ENCODE data around the gene COL4A2.

The COL4A2 gene

DNA sequence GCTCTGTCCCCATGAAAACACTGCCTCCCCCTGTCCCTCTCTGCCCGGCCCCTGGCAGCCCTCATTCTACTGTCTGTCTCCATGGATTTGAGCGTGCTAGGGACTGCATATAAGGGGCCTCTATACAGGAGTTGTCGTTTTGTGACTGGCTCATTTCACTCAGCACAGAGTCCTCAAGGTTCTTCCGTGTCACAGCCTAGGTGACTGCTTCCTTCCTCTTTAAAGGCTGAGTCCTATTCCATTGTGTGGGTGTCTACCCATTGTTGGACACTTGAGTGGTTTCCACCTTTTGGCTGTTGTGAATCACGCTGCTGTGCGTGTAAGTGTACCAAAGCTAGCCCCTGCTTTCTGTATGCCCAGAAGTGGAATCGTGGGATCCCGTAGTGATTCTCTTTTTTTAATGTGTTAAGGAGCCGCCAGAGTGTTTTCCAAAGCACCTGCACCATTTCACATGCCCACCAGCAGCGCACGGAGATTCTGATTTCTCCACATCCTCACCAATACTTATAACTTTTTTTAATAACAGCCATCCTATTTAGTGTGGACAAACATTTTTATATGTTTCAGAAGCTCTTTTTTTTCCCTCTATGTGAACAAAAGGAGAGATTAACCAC lies 116.7 kb downstream of the COL4A2 start:
- no peak for DNase-seq

DNA sequence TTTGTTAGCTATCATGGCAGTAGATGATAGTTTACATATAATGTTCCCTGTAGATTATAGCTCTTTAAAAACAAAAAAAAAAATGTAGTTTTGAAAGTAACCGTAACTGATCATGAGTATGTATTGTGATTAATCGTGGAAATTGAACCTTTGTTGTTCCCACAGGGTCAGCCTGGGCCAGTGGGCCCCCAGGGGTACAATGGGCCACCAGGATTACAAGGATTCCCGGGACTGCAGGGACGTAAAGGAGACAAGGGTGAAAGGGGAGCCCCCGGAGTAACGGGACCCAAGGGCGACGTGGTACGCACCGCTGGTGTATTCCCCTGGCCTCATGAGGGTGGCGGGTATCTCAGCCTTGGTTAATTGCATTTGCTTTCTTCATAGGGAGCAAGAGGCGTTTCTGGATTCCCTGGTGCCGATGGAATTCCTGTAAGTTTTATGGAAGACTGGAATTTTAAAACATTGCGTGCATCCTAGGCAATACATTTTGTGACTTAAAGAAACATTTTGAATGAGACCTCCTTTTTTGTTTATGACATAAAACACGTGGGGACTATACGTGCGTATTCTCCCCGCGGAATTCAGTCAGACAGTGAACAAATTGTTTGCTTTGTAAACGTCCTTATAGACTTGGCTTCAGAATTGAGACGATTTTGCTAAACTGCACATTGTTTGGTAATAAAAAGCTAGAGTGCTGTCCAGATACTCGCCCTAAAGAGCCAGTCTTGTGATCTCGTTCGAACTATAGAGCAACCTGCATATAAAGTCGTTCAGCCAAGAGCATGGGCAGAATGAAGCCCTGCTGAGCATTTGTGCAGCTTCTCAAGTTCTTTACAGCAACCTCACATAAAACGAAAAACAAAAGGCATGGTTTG lies 117.7 kb downstream of the COL4A2 start:
- DNase-seq = no peak

DNA sequence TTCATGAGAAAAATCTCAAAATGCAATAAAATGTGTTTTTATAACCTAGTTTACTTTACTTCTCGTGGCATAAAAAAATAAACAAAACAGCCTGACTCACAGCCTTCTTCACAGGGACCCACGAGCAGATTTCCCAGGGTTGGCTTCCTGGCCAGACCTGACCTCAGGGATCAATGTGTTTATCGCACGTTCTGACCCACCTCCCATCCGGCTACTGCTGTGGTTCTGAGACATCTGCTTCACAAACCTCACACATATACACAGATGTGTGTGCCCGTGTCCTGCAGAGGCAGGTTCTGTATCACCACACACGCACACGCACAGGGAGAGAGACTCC lies 118.3 kb downstream of the COL4A2 start:
- DNase-seq = no peak

DNA sequence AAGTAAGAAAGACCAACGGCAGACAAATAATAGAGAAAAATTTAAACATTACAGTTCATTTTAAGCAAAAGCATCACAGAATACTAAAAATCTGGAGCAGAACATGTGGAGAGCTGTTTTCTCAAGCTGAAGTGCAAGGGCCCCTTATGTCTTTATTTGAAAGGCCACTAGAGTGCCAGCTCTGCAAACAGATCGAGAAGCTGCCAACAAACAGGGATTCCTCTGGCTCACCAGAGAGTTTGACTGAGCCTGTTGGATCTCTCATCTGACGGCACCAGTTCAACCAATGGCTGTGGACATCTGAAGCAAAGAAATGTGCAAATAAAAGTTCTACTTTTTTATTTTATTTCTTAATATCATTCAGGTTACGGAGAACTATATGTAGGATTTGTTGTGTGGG lies 119.7 kb downstream of the COL4A2 start:
- DNase-seq = no peak

DNA sequence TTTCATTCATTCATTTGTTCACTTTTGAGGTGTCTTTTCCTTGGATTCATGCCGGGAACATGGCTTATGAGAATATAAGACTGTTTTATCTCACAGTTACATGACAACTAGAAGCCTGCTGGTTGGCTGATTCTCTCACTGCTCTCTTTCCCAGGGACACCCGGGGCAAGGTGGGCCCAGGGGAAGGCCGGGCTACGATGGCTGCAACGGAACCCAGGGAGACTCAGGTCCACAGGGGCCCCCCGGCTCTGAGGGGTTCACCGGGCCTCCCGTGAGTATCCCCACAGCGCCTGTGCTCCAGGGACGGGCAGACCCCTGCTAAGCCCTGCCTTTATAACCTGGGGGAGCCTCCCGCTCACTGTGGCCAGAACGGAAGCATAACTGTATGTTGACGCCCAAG lies 121.2 kb downstream of the COL4A2 start:
- DNase-seq = no peak

DNA sequence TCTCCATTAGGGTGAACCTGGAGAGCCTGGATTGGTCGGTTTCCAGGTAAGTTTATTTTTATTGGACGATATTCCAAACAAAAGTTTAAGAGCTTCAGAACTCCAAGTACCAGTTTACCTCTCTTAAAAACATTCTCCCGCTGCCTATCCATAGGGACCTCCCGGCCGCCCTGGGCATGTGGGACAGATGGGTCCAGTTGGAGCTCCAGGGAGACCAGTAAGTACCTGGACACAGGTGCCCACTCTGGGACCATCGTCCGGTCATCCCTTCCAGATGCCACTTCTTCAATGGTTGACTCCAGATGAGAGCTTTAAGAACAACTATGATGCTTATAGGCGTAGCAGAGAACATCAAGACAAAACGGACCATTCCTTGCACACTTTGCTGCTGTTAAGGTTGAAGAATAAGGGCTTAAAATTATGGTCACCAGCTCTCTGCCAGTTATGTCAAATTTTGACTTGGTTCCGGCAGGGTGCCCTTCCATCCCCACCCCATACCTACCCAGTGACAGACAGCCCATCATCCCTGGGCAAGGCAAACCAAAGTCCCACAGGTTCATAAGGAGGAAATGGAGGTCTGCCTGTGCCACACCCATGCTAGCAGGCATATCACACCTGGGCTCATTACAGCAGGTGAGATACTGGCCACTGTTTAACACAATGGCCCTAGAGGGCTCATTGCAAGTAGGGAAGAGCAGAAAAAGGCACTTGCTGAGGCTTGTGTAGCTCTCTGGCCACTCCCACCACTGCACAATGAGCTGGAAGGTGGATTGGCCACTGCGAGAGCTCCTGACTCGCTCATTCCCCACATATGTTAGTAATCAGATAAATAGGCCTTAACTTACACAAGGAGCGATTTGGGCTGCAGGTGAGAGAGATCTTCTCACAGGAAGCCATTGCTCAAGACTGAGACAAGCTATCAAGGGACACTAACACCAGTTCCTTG lies 123.6 kb downstream of the COL4A2 start:
- no peak for DNase-seq

DNA sequence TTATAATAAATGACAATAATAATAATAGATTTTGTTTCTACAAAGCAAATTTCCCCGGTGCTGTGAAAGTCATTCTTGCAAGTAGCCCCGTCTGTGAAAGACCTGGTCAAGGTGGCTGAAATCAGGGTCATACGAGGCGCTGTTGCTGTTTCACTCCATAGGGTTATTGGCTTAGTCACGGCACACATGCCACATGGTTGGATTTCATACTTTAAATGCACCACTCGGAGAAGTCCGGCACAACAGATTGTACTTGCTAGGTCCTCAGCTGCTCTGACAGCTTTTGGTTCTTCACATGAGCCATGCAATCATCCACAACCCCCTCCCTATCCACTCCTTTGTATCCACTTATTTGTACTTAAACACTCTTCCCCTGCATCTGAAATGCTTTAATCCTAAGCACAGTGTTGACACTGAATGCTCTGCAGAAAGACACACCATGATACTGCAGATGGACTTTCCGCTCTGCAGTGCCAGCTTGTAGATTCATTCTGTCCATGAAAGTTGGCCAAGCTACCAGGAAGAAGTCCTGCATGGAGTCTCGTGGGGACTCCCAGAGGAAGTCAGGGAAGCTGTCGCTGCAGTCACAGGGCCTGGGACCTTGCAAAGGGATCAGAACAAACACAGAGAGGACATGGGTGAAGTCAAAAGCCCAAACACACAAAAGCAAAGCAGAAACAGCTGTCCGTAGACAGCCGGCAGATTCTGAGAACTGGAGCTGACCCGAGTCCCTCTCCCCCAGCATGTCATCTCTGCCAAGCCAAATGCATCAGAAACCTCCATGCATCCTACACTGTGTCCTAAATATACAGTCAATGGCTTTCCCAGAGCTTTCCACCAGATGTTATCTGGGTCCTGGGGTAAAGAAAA lies 124.6 kb downstream of the COL4A2 start:
- no peak for DNase-seq

DNA sequence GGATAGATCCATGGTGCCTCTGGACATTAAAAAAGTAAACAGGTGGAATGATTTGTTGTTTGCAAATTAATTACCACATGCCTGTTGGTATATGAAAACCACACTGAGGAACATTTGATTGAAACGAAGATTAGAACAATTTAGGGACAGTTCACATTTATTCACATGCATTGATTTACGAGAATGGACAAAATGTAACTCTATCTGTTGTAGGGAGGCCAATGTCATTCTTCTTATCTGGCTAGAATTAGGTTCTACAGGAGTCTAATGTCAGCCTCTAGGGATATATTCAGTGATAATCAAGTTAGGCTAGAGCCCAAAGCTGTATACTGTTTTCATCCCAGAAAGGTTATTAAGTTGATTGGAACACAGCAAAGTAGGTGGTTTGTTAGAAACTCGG lies 125.4 kb downstream of the COL4A2 start:
- DNase-seq = no peak

DNA sequence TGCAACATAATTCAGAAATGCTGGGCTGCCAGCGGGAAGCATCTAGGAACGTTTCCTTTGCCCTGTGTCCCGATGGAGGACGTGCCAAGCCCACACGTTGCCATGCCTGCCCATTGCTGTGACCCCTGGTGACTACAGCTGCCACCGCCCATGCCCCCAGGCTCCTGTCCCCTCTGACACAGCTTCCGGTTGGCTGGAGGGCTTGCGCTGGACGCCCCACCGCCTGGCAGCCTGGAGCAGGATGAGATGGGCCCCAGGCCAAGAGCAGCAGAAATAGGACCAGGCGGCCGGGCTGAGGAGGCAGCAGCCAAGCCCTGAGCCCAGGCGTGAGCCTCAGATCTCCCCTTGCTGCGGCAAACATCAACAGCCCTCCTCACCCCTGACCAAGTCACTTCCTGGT lies 125.9 kb downstream of the COL4A2 start:
- DNase-seq = no peak

DNA sequence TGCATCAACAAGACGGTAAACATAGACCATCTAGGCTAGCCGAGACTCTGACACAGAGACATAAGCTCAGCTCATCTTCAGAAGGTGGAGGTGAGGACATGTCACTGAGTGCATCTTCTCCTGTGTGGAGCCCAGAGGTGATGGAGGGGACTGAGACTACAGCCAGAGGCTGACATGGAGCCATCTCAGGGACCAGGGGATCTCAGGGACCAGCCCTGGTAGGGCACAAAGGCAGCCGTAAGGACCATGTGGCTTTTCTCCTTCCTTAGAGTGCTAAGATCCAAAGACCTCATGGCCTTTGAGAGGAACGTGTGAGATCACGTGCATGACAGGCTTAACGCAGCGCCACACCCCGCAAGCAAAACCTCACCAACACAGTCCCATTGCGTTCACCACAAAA lies 127.5 kb downstream of the COL4A2 start:
- DNase-seq = no peak

DNA sequence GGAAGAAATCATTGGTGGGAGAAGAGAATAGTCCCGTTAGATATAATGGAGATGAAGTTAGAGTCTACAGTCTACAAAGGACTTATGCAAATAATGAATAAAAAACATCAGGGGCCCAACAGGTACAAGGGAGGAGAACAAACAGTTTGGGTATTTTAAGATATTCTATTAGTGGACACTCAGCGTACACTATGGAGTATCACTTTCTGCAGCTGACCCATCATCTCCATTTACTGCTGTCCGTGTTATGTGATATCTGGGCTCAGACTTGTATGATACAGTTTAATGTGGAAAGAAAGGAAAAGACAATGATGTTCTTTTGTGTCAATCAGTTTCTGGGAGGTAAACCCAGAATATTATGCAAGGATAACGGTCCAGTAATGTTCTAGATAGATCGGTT lies 128.2 kb downstream of the COL4A2 start:
- no peak for DNase-seq

DNA sequence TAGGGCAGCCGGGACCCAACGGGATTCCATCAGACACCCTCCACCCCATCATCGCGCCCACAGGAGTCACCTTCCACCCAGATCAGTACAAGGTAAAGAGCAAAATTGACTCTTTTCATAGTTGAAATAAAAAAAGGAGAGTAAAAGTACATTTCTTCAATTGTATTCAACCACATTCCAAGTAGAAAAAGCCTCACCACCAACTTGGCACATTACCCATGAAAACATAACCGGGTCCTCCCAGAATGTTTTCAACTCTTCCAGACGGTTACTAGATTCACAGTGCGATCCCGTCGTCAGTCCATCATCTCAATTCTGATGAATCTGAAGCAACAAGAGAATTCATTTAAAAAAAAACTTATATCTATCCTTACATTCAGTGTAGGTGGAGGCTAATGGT lies 129.2 kb downstream of the COL4A2 start:
- no peak for DNase-seq

DNA sequence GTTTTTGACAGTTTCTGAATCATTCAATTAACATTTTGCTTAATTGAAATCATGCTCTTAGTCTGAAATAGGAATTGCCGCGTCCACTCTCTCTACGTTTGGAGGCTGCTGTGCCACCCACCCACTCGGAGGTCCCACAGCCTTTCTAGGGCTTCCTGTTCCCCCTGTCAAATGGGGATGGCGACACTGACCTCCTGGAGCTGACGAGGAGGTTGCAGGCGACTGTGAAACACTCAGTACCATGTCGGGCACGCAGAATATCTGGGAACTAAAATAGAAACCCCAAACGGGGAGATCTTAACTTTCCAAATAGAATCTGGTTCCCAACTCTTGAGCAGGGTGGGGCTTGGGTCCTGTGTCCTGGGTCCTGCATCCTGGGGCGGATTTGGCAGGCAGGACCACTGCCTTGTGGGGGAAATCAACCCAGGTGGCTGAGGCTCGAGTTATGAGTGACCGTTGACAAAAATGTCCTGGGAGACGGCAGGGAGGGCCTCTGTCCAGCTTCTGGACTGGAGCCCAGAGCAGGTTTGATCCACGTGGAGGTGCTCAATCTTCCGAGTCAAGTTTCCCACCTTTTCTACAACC lies 129.8 kb downstream of the COL4A2 start:
- DNase-seq = no peak

DNA sequence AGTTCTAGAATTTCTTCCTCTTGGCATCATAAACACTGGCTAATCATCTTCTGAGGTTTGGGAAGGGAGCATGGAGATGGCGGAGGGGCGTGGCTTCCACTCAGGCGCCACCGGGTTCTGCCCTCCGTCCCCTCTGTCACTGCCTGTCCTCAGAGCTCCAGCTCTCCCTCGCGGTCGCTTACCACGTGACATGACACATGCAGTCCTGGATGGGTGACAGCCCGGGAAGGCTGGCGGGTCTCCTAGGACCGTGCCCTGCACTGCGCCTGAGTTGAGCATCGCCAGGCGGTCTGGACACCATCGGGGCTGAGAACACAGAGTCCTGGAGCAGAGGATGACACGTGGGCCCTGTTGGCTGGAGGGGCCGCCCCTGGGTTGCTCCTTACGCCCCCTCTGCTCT lies 131.1 kb downstream of the COL4A2 start:
- no peak for DNase-seq

DNA sequence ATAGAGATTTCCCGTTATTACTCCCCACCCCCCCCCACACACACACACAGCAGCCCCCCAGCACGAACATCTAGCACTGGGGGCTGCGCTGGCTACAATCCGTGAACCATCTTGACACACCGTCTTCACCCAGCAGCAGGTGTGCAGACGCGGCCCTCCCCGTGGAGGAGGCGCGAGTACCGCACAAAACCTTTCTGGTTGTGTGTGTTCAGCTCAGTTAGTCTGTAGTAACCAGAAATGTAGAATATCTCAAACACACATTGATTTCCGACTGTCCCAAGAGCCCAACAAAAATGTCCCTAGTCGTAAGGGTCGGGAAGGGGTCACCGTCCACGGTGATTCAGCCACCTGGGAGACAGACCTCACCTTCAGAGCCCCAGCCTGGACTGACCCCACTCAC lies 131.7 kb downstream of the COL4A2 start:
- no peak for DNase-seq

DNA sequence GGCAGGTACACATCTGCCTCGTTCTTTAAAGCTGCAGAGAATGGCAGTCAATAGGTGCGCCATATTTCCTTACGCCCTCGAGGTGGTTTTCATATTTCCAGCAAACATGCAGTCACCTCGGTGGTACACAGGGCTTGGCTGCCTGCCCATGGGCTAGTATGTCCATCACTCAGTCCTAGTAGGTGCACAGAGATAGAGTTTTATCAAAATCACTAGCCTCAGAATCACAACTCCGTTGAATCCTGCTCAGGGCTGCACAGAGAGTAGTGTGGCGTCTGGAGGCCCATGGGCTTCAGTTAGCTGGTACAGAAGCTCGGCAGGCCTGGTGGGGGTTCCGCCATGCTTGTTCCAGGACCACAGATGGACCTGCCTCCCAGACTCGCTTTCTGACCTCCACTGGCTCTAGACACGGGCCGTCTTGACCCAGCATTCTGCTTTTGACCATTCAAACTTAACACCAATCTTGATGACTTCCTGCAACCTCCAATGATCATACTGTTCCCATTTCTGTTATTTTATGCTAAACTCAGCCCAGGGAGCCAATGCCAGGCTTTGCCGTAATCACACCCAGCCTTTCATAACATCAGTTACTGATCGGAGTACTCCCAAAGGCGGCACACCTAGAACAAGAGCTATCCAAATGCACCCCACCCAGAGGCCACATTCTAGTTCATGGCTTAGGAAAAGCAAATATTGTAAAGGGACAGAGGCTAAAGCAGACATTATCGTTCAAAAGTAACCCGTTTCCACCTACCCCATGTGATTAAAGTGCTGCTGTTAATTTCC lies 134.1 kb downstream of the COL4A2 start:
- no peak for DNase-seq

DNA sequence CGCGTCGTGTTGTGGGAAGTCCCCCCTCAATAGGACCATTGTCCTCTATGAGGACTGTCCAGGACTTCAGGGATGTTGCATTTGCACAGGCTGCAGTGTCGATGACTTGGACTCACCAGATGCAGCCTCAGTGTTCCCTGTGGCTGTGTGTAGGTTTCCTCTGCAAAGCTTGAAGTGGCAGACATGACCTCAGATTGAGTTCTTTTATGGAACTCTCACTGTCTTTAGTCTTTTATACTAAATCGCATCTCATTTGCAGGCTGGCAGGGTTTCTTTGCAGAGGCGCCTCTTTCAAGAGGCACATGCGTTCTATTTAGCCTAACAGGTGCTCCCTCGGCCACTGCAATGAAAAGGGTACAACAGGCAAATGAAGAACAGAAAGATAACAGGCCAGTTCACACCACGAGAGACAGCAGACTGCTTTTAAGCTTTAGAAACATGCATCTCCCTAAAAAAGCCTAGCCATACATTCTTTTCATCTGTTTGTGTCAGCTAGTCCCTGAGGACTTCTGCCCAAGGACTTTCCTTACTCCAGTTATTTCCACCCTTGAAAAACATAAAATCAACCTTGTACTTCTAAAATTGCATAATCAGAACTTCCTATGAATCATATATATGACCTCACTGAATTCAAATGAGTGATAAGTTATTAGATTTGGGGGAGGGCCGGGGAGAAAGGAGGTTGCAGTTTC lies 136.0 kb downstream of the COL4A2 start:
- DNase-seq = no peak

DNA sequence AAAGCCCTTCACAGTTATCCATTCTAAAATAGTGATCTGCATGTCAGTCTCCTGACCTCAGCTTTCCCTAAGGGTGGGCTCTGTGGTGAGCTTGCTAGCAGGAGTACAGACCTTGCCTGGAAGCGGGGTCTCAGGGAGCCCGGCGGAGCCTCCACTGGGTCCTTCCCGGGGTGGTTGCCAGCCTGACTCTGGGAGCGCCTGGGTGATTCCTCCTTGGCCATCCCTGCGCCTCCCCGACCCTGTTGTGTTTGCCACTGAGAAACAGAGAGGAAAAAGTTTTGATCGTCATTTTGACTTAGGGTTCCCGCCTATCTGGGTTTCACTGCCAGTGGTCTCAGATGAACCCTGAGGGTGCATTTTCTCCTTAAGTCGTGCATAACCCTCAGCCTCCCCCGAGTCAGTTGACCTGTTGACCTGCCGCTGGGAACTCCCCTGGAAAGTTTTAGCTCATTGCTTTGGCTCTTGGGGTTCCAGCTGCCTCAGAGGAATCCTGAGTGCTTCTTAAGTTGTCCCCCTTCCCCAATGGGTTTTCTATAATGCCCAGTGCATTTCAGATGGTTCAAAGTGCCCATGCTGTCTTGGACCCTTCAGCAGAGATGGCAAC lies 136.6 kb downstream of the COL4A2 start:
- no peak for DNase-seq

DNA sequence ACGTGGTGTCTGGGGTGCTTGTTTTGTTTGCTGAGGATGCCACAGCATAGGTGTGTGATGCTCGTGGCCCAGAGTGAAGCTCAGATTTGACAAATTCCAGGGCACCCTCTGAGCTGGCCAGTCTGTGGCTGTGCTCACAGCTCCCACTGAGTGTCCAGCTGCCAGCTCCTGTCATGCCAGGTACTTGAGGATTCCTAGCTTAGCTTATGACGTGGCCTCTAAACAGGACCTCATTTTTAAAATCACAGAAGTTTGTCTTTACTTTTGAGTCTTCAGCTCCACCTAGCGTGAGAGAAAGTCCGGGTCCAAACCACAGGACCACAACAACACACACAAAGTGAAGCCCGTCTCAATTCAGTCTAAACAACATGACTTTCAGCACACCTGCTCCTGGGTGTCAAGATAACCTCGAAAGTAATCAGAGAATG lies 137.2 kb downstream of the COL4A2 start:
- DNase-seq = no peak

DNA sequence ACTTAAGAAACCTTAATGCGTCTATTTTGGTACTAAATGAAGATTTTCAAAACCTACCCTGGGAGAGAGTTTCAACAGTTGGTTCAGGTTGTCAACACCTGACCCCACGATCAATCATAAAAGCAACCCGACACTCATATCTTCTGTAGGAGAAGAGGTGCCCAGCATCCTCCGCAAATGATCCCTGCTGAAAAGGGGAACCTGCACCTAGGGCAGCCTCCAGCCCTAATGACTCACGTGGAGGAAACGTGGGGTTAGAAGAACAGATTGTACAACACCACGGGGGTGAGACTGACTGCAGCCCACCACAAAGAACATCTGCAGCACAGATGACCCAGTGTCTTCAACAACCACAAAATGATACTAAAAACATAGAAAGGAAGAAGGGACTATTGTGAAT lies 138.1 kb downstream of the COL4A2 start:
- DNase-seq = no peak

Measured in NCI-H446 (cell line).